GM12872 (cell line): ENCODE measurements around the gene ANKRD13C.

Experiments used
- CTCF ChIP-seq: IDR thresholded peaks from 3 replicates; pipeline ENCODE4 v1.5.1; 2011; ENCODE audit warnings: low read depth, mild to moderate bottlenecking, low read length, moderate library complexity; ENCODE audit not compliant: insufficient read depth

ANKRD13C gene

GRCh38 chr1:70239940-70240339, 114.6 kb downstream of the ANKRD13C start:
- no peak for TF ChIP-seq CTCF

- no peak for TF ChIP-seq CTCF
Measured at GRCh38 chr1:70234733-70235132, 119.8 kb downstream of the ANKRD13C start.

GRCh38 chr1:70231475-70231874, 123.0 kb downstream of the ANKRD13C start:
- TF ChIP-seq CTCF: no peak

GRCh38 chr1:70228670-70229069, 125.9 kb downstream of the ANKRD13C start:
- TF ChIP-seq CTCF: no peak

- TF ChIP-seq CTCF: no peak
Measured at GRCh38 chr1:70227439-70227838, 127.1 kb downstream of the ANKRD13C start.

- TF ChIP-seq CTCF: no peak
Measured at GRCh38 chr1:70224954-70225353, 129.6 kb downstream of the ANKRD13C start.

- TF ChIP-seq CTCF: no peak
Measured at GRCh38 chr1:70222716-70223235, 131.7 kb downstream of the ANKRD13C start.
